ENCODE data around the gene NMT1.

DNA sequence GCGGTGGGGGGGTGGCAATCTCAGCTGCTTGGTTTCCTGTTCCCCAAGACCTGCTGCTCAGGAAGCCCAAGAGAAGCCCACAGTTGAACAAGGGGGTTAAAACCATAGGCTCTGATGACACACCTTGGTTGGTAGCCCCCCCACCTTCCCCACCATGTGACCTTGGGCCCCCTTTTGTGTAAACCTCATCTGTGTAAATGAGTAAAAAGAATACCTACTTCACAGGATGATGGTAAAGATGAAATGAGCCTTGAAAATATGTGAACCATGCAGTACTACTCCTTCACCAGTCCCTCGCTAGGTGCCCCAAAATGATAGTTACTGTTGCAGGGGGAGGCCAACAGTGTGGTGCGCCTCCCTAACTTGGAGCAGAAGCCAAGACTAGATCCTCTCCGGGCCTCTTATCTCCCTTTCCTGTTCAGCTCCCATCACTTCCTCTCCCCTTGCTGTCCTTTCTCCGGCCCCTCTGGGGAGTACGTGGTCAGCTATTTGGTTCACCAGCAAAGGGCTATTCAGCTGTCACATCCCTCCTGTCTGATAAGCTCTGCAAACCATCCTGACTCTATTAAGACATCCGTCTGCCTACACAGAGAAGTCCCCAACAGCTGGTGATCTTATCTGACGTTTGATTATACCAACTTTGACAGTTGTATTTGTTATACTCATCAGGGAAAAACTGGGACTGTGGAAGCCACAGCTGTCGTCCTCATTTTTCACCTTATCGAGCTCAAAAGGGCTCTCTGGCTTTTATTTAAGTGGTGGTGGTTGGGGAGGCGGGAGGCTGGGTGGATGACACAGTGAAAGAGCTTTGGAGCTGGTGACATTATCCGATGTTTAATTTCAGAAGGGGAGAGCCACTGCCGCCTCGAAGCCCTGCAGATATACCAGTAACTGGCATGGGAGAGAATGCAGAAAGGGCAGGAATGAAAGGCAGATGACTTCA lies 29.6 kb upstream of the NMT1 start:
- TF ChIP-seq, protein P1, sequence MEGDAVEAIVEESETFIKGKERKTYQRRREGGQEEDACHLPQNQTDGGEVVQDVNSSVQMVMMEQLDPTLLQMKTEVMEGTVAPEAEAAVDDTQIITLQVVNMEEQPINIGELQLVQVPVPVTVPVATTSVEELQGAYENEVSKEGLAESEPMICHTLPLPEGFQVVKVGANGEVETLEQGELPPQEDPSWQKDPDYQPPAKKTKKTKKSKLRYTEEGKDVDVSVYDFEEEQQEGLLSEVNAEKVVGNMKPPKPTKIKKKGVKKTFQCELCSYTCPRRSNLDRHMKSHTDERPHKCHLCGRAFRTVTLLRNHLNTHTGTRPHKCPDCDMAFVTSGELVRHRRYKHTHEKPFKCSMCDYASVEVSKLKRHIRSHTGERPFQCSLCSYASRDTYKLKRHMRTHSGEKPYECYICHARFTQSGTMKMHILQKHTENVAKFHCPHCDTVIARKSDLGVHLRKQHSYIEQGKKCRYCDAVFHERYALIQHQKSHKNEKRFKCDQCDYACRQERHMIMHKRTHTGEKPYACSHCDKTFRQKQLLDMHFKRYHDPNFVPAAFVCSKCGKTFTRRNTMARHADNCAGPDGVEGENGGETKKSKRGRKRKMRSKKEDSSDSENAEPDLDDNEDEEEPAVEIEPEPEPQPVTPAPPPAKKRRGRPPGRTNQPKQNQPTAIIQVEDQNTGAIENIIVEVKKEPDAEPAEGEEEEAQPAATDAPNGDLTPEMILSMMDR (IDR thresholded peaks at IDR 0.05) = no peak
- no peak for TF ChIP-seq EZH2 (IDR thresholded peaks at IDR 0.05)

Measured in neural progenitor cell (in vitro differentiated cells).